RWPE2 (cell line): Measurements from ENCODE around the gene CAPN11.

Source experiments
- ATAC-seq: fragments of 200-7000 bp; cut with Tn5 transposase; 3 replicates; pipeline ENCODE4 v1.9.1; 2021; ENCODE audit warnings: low read depth
- DNase-seq: peaks from one replicate; pipeline ENCODE4 v3.0.0-alpha.2; 2020; ENCODE audit warnings: low spot score
- H3K27ac ChIP-seq: fragments of 450-650 bp; 2 replicates; pipeline ENCODE4 v1.5.1; 2017; ENCODE audit warnings: mild to moderate bottlenecking; ENCODE audit not compliant: poor library complexity, severe bottlenecking
- H3K27me3 ChIP-seq: fragments of 250-450 bp; sonication (Bioruptor Pico); 2 replicates; pipeline ENCODE4 v1.5.1; 2021; ENCODE audit warnings: mild to moderate bottlenecking, moderate library complexity; ENCODE audit not compliant: insufficient read depth, poor library complexity, severe bottlenecking
- H3K36me3 ChIP-seq: fragments of 250-450 bp; sonication (Bioruptor Pico); 2 replicates; pipeline ENCODE4 v1.5.1; 2020; ENCODE audit warnings: low read depth, mild to moderate bottlenecking, moderate library complexity
- H3K4me1 ChIP-seq: fragments of 250-450 bp; sonication (Bioruptor Pico); 2 replicates; pipeline ENCODE4 v1.5.1; 2021; ENCODE audit warnings: mild to moderate bottlenecking, moderate library complexity; ENCODE audit not compliant: insufficient read depth, poor library complexity, severe bottlenecking
- H3K4me3 ChIP-seq: fragments of 250-450 bp; sonication (Bioruptor Pico); 2 replicates; pipeline ENCODE4 v1.5.1; 2021; ENCODE audit warnings: mild to moderate bottlenecking, moderate library complexity; ENCODE audit not compliant: severe bottlenecking
- H3K9me3 ChIP-seq: fragments of 250-450 bp; sonication (Bioruptor Pico); 2 replicates; pipeline ENCODE4 v1.5.1; 2021; ENCODE audit warnings: mild to moderate bottlenecking, moderate library complexity; ENCODE audit not compliant: severe bottlenecking
- CTCF ChIP-seq: fragments of 450-650 bp; IDR thresholded peaks from one replicate; pipeline ENCODE4 v1.5.1; 2017; ENCODE audit warnings: mild to moderate bottlenecking, moderate library complexity; ENCODE audit not compliant: poor library complexity, severe bottlenecking

CAPN11 gene

DNA sequence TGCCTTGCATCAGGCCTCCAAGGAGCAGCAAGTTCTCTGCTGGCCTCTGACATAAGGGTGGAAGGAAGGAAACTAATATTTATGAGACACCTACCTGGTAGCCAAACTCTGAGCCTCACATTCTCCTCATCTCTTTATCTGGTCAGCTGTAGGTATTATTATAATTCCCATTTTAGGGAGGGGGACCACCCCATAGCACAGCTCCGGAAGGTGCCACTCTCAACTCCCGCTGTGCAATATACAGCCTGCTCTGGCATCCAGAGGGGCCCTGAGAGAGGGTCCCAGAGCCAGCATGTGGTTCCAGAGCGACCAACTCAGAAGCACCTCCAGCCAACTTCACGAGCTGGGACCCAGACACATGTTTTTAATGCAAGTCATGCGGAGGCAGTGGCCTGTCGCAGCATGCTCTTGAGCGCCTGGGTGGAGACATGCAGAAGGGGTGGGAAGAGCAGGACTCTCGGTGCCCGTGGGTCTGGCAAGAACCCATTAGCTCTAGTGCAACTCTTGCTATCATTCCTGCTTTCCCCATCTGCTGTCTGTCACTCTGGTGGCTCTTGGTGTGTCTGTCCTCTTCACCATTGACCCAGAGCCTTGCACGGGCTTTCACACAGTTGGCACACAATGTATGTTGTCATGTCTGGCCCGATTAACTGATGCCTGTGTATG is 43.2 kb downstream of the CAPN11 start:
- peak overlapping the region; percentile 29 for H3K27ac ChIP-seq
- peak; percentile 71 for ATAC-seq

GRCh38 chr6:44202332-44202971 is 43.8 kb downstream of the CAPN11 start:
- Histone ChIP-seq H3K9me3 (no peaks in the 10 kb centered on the region), H3K36me3 (no peaks in the 10 kb centered on the region), H3K4me1 (peaks cover 20% of the 10 kb centered on the region), H3K27ac (no peak overlapping the region), H3K27me3 (no peaks in the 10 kb centered on the region), H3K4me3 (no peak overlapping the region)
- TF ChIP-seq CTCF: no peak
- ATAC-seq (no peak), DNase-seq (no peak)

More for the DNA sequence above, 43.2 kb downstream of the CAPN11 start:
- H3K27me3 ChIP-seq: no peaks in the 10 kb centered on the region
- H3K4me1 ChIP-seq: peaks cover 20% of the 10 kb centered on the region
- H3K4me3 ChIP-seq: no peak overlapping the region
- no peak for TF ChIP-seq CTCF
- no peaks in the 10 kb centered on the region for H3K36me3 ChIP-seq
- DNase-seq: no peak
- H3K9me3 ChIP-seq: no peaks in the 10 kb centered on the region

DNA sequence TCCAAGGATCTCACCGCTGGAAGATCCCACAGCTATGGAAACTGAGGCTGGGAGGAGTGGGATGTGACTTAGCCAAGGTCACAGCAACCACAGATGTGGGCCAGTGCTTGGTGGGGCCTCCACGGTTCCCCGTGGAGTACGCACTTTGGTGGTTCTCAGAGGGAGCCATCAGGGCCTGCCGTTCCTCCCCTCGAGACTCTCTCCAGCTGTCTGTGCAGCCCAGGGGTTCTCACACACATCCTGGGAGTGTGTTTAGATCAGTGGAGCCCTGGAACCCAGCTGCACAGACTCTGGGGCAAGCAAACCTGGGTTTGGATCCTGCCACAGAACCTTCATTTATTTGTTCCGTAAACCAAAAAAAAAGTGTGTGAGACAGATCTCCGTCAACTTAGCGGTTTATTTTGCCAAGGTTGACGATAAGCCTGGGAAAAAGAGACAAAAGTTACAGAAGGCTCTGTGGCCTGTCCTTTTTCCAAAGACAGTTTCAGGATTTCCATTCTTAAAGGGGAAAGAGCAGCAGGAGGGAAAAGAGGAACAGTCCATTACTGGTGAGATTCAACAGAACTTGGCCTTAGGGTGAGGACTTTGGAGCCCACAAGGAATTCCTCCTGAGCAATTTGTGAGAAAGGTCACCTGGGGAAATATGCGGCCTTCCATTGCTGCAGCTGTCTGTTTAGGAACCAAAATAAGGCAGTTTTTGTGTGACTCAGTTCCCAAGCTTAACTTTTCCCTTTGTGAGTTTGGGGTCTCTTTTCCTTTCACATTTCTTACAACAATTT is 44.5 kb downstream of the CAPN11 start:
- TF ChIP-seq CTCF: no peak
- peaks cover 20% of the 10 kb centered on the region for H3K4me1 ChIP-seq
- DNase-seq (no peak), ATAC-seq (no peak)
- H3K27ac ChIP-seq: no peak overlapping the region
- H3K27me3 ChIP-seq: no peaks in the 10 kb centered on the region
- H3K36me3 ChIP-seq: no peaks in the 10 kb centered on the region
- H3K9me3 ChIP-seq: no peaks in the 10 kb centered on the region
- H3K4me3 ChIP-seq: no peak overlapping the region

- no peak for ATAC-seq
Measured at GRCh38 chr6:44203955-44204354, 45.3 kb downstream of the CAPN11 start.

More at GRCh38 chr6:44203955-44204354, 45.3 kb downstream of the CAPN11 start:
- Histone ChIP-seq H3K4me3 (no peak overlapping the region), H3K27me3 (no peaks in the 10 kb centered on the region), H3K9me3 (no peaks in the 10 kb centered on the region), H3K36me3 (no peaks in the 10 kb centered on the region), H3K4me1 (peaks cover 20% of the 10 kb centered on the region), H3K27ac (no peak overlapping the region)
- DNase-seq: no peak
- no peak for TF ChIP-seq CTCF
